GM19324 (cell line): ENCODE data around the gene DENND6A.
"Not testable (repeated sequence)": the region's sequence is repeated elsewhere in the genome, so short reads cannot be mapped to it uniquely, and the experiment has no call there.

Experiments
- ATAC-seq: cut with Tn5 transposase; IDR thresholded peaks from one replicate; pipeline ENCODE4 v1.9.1; 2021; ENCODE audit warnings: mild to moderate bottlenecking, moderate library complexity; ENCODE audit not compliant: unreplicated experiment, low FRiP score

The DENND6A gene

DNA sequence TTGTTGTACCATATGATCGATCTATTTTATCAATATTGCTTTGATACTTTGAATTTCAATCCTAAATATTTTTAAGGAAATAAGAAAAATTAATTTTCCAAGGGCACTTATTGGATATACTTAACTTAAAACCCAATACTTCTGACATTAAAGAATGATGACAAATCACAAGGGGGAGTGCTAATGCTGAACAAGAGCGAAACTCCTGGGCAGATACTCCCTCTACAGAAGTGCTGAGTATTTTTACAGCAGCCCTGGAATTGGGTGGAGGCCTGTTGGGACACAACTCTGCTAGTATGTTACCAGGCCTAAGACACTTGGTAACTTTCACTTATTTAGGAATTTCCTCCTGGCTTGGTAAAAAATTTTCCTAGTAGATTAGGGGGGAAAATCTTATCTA, 46.2 kb downstream of the DENND6A start:
- no peak for ATAC-seq

DNA sequence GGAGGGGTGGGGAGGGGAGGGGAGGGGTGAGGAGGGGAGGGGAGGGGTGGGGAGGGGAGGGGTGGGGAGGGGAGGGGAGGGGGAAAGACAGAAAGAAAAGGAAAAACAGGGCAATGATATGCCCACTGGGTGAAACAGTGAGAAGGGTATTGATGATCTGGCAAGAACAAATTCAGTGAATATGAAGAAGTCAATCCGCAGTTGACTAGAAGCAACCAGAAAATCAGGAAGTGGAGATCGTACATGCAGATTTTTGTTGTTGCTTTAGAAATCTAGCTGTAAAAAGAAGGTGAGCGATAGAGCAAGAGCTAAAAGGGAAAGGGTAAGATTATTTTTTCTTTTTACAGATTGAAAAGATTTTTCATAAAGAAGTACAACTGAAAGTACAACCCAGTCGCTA, 48.1 kb downstream of the DENND6A start:
- ATAC-seq: no peak

DNA sequence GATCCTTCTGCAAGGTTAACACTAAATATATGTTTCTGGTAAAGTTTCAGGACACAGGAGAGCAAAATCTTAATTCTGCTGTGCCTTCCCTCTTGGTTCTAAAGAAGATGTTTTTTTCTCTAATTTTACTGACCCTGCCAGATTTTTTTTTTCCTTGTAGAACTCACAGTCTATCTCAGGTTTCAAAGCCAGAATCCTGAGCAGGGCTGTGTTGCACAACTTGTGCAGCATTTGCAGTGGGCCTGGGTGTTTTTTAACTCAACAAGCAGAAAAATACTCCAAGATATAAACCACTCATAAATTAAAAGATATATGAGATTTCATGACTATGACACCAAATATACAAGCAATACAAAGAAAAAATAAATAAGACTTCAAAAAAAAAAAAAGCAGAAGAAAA, 55.5 kb downstream of the DENND6A start:
- ATAC-seq: no peak

DNA sequence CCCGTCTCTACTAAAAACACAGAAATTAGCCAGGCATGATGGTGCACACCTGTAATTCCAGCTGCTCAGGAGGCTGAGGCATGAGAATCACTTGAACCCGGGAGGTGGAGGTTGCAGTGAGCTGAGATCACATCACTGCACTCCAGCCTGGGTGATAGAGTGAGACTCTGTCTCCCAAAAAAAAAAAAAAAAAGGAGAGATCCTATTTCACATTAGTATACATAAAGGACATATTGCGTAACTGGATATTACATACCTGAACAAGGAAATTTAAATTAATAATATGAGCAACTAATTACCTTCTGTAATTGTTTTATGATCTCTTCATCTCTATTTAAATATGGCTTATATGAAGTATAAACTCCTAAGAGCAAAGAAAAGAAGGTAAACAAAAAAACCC, 58.6 kb downstream of the DENND6A start:
- not testable (repeated sequence) for ATAC-seq

DNA sequence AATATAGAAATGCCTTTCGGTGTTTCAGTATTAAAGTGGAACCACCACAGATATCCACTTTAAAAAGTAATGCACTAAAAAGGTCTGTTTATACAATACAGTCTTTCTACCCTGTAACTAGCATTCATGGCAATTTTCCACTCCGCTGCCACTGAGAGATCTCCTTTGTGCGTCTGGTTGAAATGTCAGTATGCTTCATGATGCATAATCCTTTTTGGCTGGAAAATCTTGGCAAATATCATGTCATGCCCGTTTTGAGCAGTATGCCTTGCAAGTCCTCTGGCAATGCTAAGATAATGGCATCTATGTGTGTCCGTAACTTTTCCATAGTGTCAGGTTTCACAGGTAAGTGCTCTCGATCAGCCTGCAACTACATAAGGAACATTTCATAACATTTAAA, 64.9 kb downstream of the DENND6A start:
- ATAC-seq: no peak

DNA sequence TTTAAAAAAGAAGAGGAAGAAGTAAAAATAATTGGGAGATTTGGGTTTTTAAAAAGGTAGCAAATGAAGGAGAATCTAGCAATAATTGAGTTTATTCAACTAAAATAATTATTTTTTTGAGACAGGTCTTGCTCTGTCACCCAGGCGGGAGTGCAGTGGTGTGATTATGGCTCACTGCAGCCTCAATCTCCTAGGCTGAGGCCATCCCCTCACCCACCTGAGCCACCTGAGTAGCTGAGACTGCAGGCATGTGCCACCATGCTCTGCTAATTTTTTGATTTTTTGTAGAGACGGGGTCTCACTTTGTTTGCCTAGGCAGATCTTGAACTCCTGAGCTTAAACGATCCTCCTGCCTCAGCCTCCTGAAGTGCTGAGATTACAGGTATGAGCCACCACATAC, 68.1 kb downstream of the DENND6A start:
- ATAC-seq: no peak

DNA sequence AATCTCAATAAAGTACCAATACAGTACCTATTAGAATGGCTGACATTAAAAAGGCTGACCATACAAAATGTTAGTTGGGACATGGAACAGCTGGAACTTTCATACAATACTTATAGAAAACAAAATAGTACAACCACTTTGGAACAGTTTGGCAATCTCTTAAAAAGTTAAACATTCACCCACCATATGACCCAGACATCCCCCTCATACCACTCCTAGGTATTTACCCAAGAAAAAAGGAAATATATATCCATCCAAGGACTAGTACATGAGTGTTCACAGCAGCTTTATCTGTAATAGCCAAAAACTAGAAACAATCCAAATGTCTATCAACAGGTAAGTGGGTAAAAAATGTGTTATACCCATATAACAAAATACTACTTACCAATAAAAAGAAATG, 70.5 kb downstream of the DENND6A start:
- ATAC-seq: no peak

DNA sequence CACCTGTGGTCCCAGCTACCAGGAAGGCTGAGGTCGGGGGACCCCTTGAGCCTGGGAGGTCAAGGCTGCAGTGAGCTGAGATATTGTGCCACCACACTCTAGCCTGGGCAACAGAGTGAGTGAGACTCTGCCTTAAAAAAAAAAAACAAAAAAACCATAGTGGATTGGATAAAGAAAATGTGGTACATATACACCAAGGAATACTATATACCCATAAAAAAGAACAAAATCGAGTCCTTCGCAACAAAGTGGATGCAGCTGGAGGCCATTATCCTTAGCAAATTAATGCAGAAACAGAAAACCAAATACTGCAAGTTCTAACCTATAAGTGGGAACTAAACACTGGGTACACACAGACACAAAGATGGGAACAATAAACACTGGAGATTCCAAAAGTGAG, 75.1 kb downstream of the DENND6A start:
- no peak for ATAC-seq

DNA sequence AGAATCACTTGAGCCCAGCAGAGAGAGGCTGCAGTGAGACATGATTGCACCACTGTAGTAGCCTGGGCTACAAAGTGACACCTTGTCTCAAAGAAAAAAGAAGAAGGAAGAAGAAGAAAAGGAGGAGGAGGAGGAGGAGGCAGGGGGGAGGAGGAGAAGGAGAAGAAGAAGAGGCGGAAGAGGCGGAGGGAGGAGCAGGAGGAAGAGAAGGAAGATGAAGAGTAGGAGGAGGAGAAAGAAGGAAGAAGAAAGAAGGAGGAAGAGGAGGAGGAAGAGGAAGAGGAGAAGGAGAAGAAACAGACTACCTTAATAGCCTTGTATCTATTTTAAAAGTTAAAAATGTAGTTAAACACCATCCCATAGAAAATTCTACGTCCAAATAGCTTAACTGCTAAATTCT, 76.6 kb downstream of the DENND6A start:
- no peak for ATAC-seq

DNA sequence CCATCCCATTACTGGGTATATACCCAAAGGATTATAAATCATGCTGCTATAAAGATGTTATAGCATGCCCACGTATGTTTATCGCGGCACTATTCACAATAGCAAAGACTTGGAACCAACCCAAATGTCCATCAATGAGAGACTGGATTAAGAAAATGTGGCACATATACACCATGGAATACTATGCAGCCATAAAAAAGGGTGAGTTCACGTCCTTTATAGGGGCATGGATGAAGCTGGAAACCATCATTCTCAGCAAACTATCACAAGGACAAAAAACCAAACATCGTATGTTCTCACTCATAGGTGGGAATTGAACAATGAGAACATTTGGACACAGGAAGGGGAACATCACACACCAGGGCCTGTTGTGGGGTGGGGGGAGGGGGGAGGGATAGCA, 81.0 kb downstream of the DENND6A start:
- not testable (repeated sequence) for ATAC-seq

DNA sequence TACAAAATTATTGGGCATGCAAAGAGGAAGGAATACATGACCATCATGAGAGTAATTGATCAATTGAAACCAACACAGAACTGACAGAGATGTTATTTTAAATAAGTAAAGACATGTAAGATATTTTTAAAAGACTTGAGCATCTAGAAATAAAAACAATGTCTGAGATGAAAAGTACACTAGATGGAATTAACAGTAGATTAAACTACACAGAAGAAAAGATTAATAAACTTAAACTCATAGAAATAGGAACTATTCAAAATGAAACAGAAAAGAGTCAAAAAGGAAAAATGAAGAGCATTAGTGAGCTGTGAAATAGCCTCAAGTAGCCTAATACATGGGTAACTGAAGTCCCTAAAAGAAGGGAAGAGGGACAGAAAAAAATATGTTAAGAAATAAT, 87.2 kb downstream of the DENND6A start:
- no peak for ATAC-seq

DNA sequence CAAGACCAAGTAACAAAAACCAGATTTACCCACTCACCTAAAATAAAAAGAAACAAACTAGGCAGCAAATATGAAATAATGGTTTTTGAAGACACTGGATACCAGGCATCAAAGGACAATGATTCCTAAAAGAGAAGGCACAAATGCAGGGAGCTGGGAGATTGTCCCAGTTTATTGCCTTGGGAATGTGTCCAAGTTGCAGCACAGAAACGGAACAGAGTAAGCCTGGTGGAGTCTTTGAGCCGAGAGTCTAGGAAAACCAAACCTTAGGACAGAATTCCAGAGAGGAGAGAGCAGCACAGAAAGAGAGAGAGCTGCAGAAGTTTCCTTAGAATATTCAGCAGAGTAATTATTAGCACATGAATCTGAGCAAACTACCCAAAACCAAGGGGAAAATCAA, 87.9 kb downstream of the DENND6A start:
- ATAC-seq: no peak

DNA sequence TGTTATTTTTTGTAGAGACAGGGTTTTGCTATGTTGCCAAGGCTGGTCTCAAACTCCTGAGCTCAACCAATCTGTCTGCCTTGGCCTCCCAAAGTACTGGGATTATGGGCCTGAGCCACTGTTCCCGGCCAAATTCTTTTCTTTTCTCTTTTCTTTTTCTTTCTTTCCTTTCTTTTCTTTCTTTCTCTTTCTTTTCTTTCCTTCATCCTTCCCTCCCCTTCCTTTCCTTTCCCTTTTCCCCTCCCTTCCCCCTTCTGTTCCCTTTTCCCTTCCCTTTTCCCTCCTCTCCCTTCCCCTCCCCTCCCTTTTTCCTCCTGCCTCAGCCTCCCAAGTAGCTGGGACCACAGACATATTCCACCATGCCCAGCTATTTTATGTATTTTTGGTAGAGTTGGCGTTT, 92.7 kb downstream of the DENND6A start:
- no peak for ATAC-seq

DNA sequence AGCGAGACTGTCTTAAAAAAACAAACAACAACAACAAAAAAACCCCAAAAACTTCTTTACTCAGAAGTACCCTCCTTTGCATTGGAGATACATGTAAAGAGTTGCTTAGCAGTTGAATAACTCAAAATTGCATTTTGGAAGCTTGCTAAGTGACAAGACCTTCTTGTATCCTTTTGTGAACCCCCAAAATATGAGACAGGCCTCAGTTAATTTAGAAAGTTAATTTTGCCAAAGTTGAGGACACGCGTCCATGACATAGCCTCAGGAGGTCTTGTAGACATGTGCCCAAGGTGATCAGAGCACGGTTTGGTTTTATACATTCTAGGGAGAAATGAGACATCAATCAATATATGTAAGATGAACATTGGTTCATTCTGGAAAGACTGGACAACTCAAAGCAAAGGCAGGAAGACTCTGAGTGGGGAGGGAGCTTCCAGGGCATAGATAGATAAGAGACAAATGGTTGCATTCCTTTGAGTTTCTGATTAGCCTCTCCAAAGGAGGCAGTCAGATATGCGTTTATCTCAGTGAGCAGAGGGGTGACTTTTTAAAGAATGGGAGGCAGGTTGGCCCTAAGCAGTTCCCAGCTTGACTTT, 94.0 kb downstream of the DENND6A start:
- ATAC-seq: no peak

DNA sequence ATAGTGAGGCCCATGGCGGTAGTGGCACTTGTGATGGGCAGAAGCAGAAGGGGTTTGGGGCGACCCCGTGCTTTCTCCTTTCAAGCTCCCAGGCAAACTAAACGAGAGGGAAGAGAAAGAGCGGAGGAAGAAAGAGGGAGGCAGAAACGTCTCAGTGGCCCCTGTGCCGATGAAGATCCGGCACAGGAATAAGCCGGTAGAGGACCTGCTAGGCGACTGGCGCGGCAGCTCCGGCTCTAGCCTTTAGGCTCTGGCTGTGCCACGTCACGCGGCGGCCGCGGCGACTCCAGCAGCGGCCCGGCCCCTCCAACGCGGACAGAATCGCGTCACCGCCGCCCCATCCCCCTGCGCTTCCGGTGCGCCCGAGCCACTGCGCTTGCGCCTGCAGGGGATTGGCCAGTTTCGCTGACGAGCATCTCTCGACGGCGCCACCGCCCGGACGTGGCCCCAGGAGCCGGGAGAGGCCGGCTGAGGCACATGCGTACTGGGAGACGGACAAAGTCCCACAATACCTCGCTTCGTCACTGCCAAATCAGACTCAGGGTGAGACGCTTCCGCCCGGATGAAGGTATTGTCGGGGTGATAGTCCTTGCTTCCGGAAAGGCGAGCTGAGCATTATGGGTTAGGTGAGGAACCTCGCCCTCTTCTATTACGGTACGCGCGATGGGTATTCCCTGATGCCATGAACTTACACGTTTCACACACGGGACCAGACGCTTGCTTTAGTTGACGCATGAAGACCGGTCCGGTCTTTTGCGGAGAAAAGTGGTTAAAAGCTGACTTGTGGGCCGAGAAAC, 95.6 kb downstream of the DENND6A start, which contains the start of gene ARF4:
Gene ARF4, minus strand, starts transcription at position 218 of the 797 bp plus-strand sequence. Its CDS starts 204 bp downstream, at position 14.
- ATAC-seq: peak; percentile 97

DNA sequence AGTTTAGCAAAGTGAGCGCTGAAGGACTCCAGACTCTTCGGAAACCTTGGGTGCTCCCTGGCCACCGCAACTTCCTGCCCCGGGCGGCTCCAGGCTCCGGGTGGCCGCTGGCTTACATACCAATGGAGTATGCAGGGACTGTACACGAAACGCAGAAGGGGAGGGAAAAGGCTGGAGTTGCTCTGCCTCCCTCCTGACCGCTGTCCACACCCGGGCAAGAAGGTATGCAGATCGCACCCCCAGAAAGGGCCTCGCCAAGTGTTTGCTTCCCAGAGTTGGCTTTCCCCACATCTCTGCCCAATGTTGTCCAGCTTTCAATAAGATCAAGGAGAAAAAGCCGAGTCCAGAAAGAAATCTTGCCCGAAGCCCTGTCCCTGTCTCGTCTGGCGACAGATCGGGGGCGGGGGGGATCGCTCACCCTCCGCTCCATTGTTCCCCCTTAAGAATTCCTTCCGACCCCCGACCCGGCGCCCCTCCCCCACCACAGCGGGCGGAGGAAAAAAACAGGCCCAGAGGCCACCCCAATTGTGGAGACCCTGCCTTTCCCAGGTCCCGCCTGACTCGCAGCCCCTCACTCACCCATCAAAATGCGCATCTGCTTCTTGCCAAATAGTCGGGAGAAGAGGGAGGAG, 96.3 kb downstream of the DENND6A start:
- no peak for ATAC-seq

DNA sequence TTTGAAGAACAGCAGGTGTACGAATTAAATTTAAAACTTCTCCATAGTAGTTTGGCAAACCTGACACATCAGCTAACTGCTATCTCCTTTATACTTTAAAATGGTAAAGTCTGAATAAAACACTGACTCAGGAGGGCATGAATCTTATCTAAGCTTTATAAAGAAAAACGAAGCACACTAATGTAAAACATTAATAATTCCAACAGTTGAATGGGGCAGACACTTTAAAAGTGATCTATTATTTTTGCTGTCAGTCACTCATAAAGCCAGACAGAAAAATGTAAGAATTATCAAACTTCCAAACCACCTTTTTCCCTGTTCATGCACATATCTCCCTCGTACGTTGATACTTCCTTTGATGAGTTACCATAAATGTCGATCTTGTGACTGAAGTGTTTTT, 98.3 kb downstream of the DENND6A start:
- no peak for ATAC-seq

DNA sequence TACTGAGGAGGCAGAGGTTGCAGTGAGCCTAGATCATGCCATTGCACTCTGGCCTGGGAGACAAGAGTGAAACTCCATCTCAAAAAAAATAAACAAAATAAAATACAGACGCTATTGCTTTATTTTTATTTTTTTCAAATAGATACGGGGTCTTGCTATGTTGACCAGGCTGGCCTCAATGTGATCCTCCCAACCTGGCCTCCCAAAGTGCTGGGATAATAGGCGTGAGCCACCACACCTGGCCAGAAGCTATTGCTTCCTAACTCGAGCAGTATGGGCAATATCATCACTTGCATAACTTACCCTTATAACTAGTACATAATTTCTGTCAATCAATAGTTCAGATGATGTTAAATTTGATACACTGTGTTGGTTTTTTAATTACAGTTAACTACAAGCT, 98.7 kb downstream of the DENND6A start:
- no peak for ATAC-seq

DNA sequence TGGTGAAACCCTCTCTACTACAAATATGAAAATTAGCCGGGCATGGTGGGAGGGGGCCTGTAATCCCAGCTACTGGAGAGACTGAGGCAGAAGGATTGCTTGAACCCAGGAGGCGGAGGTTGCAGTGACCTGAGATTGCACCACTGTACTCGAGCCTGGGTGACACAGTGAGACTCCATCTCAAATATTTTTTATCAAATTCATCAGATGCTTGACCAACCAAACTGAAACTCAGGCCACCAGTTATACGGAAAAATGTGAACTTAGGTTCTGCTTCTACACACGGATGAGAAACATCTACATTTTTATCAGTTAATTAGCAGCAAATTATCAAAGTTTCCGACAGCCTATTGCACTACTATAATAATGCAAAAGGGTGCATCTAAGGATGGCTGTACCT, 100.6 kb downstream of the DENND6A start:
- ATAC-seq: no peak

DNA sequence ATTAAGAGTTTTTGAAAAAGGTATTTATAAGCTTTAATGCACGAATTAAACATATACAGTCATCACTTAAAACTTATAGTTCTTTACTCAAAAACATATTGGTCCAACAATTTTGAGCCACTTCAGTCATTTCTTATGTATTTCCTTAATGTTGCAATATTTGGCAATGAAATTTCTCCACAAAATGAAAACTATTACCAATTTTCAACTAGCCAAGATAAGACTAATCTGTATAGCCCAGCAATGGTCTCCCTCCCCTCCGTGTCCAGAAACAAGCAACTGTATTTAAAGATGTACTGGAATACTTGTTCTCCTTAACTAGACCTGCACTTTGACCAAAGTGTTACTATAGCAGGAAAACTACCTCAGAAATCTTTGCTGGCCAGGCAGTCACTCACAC, 105.0 kb downstream of the DENND6A start:
- ATAC-seq: no peak

DNA sequence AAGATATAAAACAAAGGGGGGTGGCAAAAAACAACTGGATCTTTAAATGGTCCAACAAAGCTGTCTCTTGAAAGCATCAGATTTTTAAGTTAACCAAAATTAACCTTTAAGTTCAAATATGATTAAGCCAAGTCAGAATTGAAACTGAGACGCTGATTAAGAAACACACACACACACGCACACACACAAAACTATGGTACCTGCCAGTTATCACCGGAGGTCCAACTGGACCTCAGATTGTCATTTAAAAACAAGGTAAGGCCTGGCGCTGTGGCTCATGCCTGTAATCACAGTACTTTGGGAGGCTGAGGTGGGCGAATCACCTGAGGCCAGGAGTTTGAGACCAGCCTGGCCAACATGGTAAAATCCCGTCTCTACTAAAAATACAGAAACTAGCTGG, 106.1 kb downstream of the DENND6A start:
- no peak for ATAC-seq

DNA sequence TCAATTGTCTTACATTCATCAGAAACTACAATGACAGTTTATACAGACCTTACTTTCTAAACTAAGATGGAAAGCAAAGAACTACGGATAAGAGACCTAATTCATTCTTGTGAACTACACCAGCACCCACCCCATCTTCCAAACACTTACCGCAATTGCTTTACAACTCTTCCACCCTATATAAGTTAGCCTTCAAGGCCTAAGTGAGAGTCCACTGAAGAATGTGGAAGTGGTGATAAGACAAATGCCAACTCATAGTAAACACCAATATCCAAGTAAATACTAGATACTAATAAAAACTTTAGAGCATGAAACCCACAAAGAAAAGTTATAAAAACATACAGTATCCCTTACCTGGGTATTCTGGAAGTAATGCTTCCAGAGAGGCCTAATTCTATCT, 109.3 kb downstream of the DENND6A start:
- no peak for ATAC-seq
